ENCODE data around the gene NAALADL2. TPM values are rescaled to one million over a fixed set of nuclear protein-coding genes. Genes with fewer than 3 reads are reported as not detected.

Gene NAALADL2
- total and polyA plus RNA-seq, 2 of the 4 experiments (the other 2 are of a cell fraction) = 3.8 to 19.2 TPM

DNA sequence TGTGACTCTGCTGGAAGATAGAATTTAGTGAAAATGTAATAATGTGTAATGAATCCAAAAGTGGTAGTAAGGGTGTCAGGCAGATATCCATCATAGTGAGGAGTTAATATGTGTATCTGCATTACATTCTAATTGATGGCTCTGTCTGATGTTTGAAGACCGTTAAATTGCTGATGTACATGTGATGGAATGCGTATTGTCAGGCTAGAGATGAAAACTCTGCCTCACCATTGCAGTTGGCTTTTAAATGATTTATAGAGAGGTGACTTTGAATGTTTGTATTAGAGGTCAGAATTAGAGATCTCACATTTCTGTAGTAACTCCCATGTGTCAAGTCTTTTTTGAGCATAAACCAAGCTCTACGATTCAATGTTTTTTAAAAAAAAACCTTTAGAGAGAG lies 234.6 kb downstream of the NAALADL2 start:
- dilution Hi-C loops (cut with HindIII; ENCODE audit: low sequenced_read_pairs, unreplicated experiment) (no loop called here), in situ Hi-C loops (cut with MboI; ENCODE audit: low sequenced_read_pairs) (no loop called here), intact Hi-C loops (cut with micrococcal nuclease) (no loop called here)
- peak overlapping the region; percentile 79; the same call in 1 of the 3 replicates for H2BK15ac ChIP-seq (ENCODE audit: low read depth, low read length)
- DNase-seq = no peak
- peaks cover 4% of the 10 kb centered on the region for H3K4me1 ChIP-seq (ENCODE audit: control insufficient read depth, insufficient read depth, low read length)
- H3K79me1 ChIP-seq (ENCODE audit: low read depth in 1 of 2, low read length in 2 of 2) = no peaks in the 10 kb centered on the region
- H4K5ac ChIP-seq (ENCODE audit: low read depth, low read length) = no peak overlapping the region
- WGBS, 2 experiments (ENCODE audit: extremely low coverage in 2 of 2, insufficient read length in 1 of 2) = no CpG with 5 or more reads among the region's 3 CpGs
- no peaks in the 10 kb centered on the region for H3K9me1 ChIP-seq (ENCODE audit: insufficient read depth, low read length)
- no peak overlapping the region for H3K14ac ChIP-seq (replicated peaks; ENCODE audit: low read depth, low read length)
- no peak overlapping the region; the same call in 1 of the 2 replicates for H3K27ac ChIP-seq (ENCODE audit: insufficient read depth, low read length)
- H2AFZ ChIP-seq (replicated peaks; ENCODE audit: low read length, poor library complexity) = no peak overlapping the region
- peak overlapping the region; percentile 17; the same call in 1 of the 2 replicates for H2BK20ac ChIP-seq (ENCODE audit: low read depth, low read length)
- BruUV-seq (replicated peaks) = no TSS peak
- H2BK120ac ChIP-seq (ENCODE audit: low read depth, low read length) = no peak overlapping the region; the same call in 1 of the 2 replicates
- no peak overlapping the region for H3K4me3 ChIP-seq (ENCODE audit: insufficient read depth, low read depth, low read length)
- ChIA-PET CTCF (interaction anchor here (0.7 kb wide), 1 partner anchor 959 kb away, joined by 4 read pairs; no protein-coding TSS in a partner anchor), POLR2A (ENCODE audit: unreplicated experiment) (interaction anchor here (0.6 kb wide), 1 partner anchor 1123 kb away, joined by 4 read pairs; no protein-coding TSS in a partner anchor)
- H4K20me1 ChIP-seq (ENCODE audit: insufficient read depth, low read length) = no peaks in the 10 kb centered on the region
- H3K27me3 ChIP-seq (ENCODE audit: control insufficient read depth, insufficient read depth, low read length) = no peaks in the 10 kb centered on the region
- peak overlapping the region in 1 of 2 experiments; percentile 28; a peak in 1 of 4 replicates for H4K8ac ChIP-seq (ENCODE audit: low read depth in 2 of 2, low read length in 2 of 2)
- H2AK5ac ChIP-seq (ENCODE audit: low read depth, low read length) = no peak overlapping the region
- no peak overlapping the region for H3K23ac ChIP-seq (ENCODE audit: low read depth, low read length)
- H2AK9ac ChIP-seq (replicated peaks; ENCODE audit: low read depth, low read length, poor library complexity) = no peak overlapping the region
- no peak overlapping the region for H3K4me2 ChIP-seq (ENCODE audit: low read depth, low read length)
- H3K18ac ChIP-seq (ENCODE audit: low read depth, low read length) = peak overlapping the region; percentile 97
- TF ChIP-seq, protein P1, sequence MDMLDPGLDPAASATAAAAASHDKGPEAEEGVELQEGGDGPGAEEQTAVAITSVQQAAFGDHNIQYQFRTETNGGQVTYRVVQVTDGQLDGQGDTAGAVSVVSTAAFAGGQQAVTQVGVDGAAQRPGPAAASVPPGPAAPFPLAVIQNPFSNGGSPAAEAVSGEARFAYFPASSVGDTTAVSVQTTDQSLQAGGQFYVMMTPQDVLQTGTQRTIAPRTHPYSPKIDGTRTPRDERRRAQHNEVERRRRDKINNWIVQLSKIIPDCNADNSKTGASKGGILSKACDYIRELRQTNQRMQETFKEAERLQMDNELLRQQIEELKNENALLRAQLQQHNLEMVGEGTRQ (IDR thresholded peaks at IDR 0.05; ENCODE audit: low read depth, low read length) = no peak
- no peak for TF ChIP-seq MAZ (IDR thresholded peaks at IDR 0.05; ENCODE audit: borderline replicate concordance, low read depth, low read length)
- TF ChIP-seq CEBPB (IDR thresholded peaks at IDR 0.05; ENCODE audit: low read depth, low read length) = no peak
- TF ChIP-seq BHLHE40 (IDR thresholded peaks at IDR 0.05; ENCODE audit: low read depth, low read length) = no peak
- H3K9ac ChIP-seq (ENCODE audit: low read depth, low read length) = no peak overlapping the region
- H3K36me3 ChIP-seq (ENCODE audit: control insufficient read depth, insufficient read depth, low read length) = no peaks in the 10 kb centered on the region
- H3K9me3 ChIP-seq (ENCODE audit: control insufficient read depth, insufficient read depth, low read length) = no peaks in the 10 kb centered on the region
- H3K4ac ChIP-seq (ENCODE audit: low read depth, low read length) = no peak overlapping the region
- no peak overlapping the region for H2BK5ac ChIP-seq (ENCODE audit: low read depth, low read length, poor library complexity, severe bottlenecking)
- no peak overlapping the region for H3K56ac ChIP-seq (ENCODE audit: extremely low read depth, insufficient read depth, low read length)
- H4K91ac ChIP-seq (ENCODE audit: insufficient read depth, low read depth, low read length) = no peak overlapping the region
- no peak for ATAC-seq (ENCODE audit: low read depth)

Measured in IMR-90 (cell line).